Measurements from ENCODE around the gene ERI3.
"Not testable (repeated sequence)": the region's sequence is repeated elsewhere in the genome, so short reads cannot be mapped to it uniquely, and the experiment has no call there.

The ERI3 gene

DNA sequence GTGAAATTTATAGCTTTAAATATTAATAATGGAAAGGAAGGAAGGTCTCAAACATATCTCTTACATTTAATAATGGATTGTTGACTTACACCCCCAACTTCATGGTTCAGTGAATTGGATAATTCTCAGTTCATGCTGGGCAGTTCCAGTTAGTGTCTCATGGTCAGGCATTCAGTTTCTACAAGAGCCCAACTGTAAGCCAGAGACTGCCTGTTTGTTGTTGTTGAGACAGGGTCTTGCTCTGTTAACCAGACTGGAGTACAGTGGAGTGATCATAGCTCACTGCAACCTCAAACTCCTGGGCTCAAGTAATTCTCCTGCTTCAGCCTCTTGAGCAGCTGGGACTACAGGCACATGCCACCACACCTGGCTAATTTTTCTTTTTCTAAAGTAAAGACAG is 146.8 kb downstream of the ERI3 start:
- no peak for DNase-seq (ENCODE audit: low spot score)

DNA sequence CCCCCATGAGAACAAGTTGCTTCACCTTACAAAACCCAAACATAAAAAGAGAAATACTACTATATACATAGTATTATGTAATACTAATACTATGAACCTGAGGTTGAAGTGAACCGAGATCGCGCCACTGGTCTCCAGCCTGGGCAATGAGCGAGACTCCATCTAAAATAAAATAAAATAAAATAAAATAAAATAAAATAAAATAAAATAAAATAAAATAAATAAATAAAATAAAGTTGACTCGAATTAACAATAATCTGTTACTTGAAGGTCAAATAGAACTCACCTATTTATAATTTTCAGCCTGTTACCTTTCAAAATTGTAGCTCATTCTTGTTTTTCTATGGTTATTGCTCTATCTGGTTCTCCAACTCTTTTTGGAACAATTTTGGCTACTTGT is 148.5 kb downstream of the ERI3 start:
- DNase-seq (ENCODE audit: low spot score): not testable (repeated sequence)

DNA sequence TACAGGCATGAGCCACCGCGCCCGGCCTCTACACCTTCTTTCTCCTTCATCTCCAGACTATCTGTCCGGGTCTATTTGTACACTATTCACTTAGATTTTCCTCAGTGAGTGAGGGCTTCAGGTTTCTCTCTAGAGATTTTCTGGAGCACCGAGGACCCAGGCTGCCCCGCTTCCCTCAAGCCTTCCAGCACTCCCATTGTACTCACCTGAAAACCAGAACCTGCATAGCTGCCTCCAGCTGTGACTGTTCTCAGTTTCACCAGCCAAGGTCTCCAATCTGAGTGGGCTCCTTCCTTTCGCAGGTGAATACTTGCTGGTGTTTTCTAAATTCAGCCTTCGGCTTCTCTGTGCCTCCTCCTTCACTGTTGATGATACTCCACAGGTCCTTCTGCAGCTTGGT is 154.7 kb downstream of the ERI3 start:
- DNase-seq (ENCODE audit: low spot score): no peak

GRCh38 chr1:44174630-44175029 is 180.4 kb downstream of the ERI3 start:
- no peak for DNase-seq (ENCODE audit: low spot score)
